GM21528 (cell line): ENCODE data around the gene FANCF.
"Not testable (repeated sequence)": the region's sequence is repeated elsewhere in the genome, so short reads cannot be mapped to it uniquely, and the experiment has no call there.

Experiments used
- ATAC-seq: cut with Tn5 transposase; IDR thresholded peaks from one replicate; pipeline ENCODE4 v1.9.1; 2021; ENCODE audit warnings: mild to moderate bottlenecking, moderate library complexity; ENCODE audit not compliant: unreplicated experiment, low FRiP score

The FANCF gene, protein sequence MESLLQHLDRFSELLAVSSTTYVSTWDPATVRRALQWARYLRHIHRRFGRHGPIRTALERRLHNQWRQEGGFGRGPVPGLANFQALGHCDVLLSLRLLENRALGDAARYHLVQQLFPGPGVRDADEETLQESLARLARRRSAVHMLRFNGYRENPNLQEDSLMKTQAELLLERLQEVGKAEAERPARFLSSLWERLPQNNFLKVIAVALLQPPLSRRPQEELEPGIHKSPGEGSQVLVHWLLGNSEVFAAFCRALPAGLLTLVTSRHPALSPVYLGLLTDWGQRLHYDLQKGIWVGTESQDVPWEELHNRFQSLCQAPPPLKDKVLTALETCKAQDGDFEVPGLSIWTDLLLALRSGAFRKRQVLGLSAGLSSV

GRCh38 chr11:22625448-22626287 is at the start of gene FANCF:
TSS of gene FANCF (minus strand) at chr11:22625823. CDS start at chr11:22625810, 13 bp downstream.
- ATAC-seq = peak; percentile 98

- no peak for ATAC-seq
Observed at GRCh38 chr11:22674470-22675439, 49.1 kb upstream of the FANCF start.

DNA sequence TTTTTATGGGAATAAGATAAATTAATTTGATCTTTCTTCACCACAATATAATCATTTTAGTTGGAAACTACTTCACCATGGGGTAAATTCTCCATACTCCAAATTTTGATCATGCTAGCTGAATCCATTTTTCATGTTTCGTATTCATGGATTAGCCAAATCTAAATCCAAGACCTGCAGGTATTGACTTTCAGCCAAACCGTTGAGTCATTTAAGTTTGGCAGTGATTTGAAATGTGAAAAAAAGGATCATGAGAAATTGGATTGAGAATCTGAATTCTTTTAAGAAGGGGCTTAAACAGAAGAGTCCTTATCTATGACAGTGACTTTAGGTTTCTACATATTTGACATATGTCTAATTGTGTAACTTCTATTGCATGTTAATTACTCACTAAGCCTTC is 46.1 kb upstream of the FANCF start:
- no peak for ATAC-seq

- peak; percentile 49 for ATAC-seq
Observed at GRCh38 chr11:22670830-22671229, 45.2 kb upstream of the FANCF start.

- no peak for ATAC-seq
Observed at GRCh38 chr11:22669368-22669767, 43.7 kb upstream of the FANCF start.

- no peak for ATAC-seq
Observed at GRCh38 chr11:22668005-22668796, 42.6 kb upstream of the FANCF start.

DNA sequence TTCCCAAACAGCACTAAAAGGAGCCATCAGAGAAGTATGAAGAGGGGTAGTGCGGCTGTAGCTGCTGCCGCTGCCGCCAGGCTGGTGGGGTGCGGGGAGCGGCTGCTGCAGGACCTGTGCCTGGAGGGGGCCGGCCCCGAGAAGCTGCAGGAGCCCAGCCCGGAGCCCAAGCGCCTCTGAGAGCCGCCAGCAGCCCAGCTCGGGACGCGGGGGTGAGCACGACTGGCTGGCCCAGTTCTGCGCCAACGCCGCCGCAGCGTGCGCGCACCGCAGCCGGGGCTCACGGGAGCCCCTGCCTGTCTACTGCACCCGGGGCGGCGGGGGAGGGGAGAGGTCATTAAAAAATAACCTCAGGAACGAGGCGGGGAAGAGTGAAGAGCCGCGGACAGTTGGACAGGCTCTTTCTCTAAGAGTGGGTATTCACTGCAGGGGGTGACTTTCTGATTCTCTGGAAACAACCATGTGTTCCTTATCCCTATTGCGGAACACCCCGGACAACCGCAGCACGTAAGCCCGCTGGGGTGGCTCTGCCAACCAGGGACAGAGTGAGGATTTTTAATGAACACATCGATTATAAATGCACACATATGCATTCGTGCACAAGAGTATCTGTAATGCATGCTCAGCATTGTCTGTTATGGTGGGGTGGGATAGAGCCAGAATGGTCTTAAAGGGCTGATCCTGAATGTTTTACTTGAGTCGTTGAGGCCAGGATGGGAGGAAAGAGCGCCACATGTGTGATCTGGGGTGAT is 41.2 kb upstream of the FANCF start:
- peak; percentile 46 for ATAC-seq

DNA sequence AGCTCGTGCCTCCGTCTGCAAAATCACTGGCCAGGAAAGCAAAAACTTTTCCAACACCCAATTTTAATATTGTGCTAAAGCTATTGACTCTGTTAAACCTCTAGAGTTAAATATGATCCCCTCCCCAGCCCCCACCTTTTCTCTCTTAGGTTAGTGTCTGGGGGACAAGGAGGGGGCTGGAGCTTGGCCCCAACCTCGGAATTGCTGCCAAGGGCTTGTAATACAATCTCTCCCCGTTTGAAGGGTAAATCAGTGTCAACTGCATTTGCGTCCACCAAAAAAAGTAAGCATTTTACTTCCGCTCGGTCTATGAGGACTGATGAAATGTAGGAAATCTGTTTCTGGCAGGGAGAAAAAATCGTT is 40.7 kb upstream of the FANCF start, which contains the start of gene GAS2:
GAS2 (plus strand) TSS at position 287 of the 363 bp plus-strand sequence. CDS start 8,259 bp downstream, outside the sequence.
- ATAC-seq = peak; percentile 21

GRCh38 chr11:22659783-22660182 is 34.2 kb upstream of the FANCF start:
- no peak for ATAC-seq

DNA sequence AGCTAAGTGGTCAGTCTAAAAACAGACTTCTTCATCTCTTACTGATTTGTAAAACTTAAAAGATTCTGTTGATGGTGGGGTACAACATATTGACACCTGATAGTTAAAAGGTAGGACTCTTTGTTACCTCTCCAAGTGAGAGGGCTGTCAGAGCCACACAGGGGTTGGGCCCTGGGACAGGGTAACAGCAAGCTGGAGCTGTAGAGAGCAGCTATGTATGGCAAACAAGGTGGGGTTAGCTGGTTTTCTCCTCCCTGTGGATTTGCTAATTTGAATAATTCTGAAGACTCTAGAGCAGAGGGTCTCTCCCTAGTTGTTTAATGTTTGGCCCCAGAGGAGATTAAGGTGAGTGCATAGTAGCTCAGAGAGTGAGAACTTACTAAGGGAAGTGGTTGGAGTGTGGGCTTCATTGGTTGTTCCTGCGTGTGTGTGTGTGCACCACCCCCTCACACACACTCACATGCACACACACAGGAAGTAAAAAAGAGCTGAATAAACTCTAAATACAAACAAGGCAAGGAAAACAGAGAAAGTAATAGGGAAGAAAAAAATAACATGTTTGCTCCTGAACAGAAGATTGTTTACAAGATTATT is 31.6 kb upstream of the FANCF start:
- ATAC-seq = peak; percentile 96

- ATAC-seq = no peak
Observed at GRCh38 chr11:22656130-22656529, 30.5 kb upstream of the FANCF start.

DNA sequence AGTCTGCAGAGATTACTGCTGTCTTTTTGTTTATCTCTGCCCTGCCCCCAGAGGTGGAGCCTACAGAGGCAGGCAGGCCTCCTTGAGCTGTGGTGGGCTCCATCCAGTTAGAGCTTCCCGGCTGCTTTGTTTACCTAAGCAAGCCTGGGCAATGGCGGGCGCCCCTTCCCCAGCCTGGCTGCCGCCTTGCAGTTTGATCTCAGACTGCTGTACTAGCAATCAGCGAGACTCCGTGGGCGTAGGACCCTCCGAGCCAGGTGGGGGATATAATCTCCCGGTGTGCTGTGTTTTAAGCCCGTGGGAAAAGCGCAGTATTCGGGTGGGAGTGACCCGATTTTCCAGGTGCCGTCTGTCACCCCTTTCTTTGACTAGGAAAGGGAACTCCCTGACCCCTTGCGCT is 26.7 kb upstream of the FANCF start:
- not testable (repeated sequence) for ATAC-seq

- ATAC-seq = no peak
Observed at GRCh38 chr11:22641559-22641958, 15.9 kb upstream of the FANCF start.

DNA sequence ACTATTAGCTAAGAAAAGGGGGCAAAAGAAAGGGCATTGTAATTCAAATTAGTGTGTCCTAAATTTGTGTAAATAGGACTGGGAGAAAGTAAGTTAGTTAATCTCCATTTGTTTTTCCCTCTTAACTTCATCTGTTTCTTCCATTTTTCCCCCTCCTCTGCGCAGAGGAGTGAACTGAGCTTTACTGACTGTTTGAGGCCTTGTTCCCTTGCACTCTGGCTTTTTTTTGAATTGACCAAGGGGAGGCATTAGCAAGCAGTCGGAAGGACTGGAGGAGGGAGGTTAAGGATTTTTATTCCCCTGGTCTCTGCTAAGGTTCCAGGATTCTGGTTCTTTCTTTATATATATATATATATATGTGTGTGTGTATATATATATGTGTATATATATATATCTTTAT is 15.2 kb upstream of the FANCF start:
- no peak for ATAC-seq

- ATAC-seq = no peak
Observed at GRCh38 chr11:22635689-22636088, 10.1 kb upstream of the FANCF start.

DNA sequence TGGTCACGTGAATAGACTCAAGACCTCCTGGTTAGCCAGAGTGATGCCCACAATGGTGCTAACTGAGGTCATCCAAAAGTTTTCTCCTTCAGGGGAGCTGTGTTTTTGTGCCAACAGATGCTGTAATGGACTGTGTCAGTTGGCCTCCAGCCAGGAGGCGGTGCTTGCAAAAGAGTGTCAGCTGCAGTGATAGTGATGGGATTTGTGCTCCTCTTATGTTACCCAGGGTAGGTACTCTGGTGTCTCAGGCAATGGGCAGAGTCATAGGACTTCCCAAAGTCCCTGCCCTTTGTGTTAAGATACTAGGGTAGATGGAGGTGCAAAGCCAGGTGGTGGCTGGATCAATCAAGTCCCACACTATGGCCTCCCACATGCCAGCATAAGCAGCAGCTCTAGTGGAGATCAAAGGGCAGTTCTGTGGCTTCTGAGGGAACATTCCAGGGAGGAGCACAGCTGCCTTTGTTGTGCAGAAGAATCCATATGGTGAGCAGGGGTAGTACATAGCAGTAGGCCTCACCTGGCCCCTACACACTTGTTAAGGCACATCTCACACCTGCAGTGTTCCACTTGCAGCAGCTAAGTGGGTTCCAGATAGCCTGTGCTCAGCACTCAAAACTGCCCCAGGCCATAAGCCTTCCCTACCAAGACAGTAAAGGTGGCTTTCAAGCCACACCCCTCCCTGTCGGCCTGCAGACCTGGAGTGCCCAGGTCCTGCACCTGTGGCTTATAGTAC is 9.4 kb upstream of the FANCF start:
- no peak for ATAC-seq

DNA sequence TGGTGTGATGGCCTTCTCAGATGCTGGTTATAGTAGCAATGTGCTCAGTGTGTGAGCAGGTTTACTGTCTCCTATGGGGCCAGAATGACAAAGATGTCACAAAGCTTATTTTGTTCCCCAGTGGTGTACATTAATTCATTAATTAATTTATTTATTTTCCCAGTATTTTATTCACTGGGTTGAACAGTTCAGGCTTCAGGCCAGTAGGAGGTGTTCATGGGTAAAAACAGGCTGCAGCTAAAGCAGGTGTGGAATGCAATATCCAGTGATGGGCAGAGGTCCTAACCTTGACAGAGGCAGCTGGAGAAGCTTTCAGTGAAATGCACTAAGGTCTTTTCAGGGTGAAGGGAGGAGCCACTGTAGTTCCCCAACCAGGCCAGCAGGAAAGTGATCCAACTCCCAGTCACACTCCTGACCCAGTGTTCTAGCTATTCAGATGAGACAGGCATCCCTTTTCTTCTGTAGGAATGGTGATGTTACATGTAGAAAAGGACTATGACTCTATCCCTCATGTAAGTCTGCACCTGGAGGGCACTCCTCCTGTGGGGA is 7.8 kb upstream of the FANCF start:
- no peak for ATAC-seq

GRCh38 chr11:22627421-22627820 is 1.8 kb upstream of the FANCF start:
- ATAC-seq = no peak
